Heart right ventricle (tissue), 16 donors: ENCODE results near the gene CPED1. TPM values are rescaled to one million over a fixed set of nuclear protein-coding genes. Genes with fewer than 3 reads are reported as not detected.
"Not testable (repeated sequence)": the region's sequence is repeated elsewhere in the genome, so short reads cannot be mapped to it uniquely, and the experiment has no call there.

Experiments
- ATAC-seq, 8 donors: fragments of 200-7000 bp; cut with Tn5 transposase; one replicate each; pipeline ENCODE4 v1.9.1; 2020; ENCODE audit warnings: mild to moderate bottlenecking in 8 of 8, moderate library complexity in 8 of 8, moderate number of reproducible peaks in 1 of 8
- DNase-seq, 2 donors: peaks; one replicate each; pipeline ENCODE4 v3.0.0-alpha.2; 2020
- H3K27ac ChIP-seq, 10 donors: fragments of 200-600 bp; sonication (generic) in 2 of 10; one replicate each; pipeline versions ENCODE4 v1.5.0 to v1.8.0; 2020 to 2022; ENCODE audit warnings: mild to moderate bottlenecking in 3 of 10
- H3K27me3 ChIP-seq, 7 donors: fragments of 200-600 bp; one replicate each; pipeline ENCODE4 v1.8.0; 2021 to 2022; ENCODE audit warnings: mild to moderate bottlenecking in 2 of 7
- H3K36me3 ChIP-seq, 9 donors: fragments of 200-600 bp; sonication (generic) in 1 of 9; one replicate each; pipeline versions ENCODE4 v1.5.0 to v1.8.0; 2020 to 2022; ENCODE audit warnings: mild to moderate bottlenecking in 2 of 9
- H3K4me1 ChIP-seq, 9 donors: fragments of 200-600 bp; sonication (generic) in 1 of 9; one replicate each; pipeline versions ENCODE4 v1.5.0 to v1.8.0; 2020 to 2022; ENCODE audit warnings: mild to moderate bottlenecking in 4 of 9
- H3K4me3 ChIP-seq, 10 donors: fragments of 200-600 bp; sonication (generic) in 2 of 10; one replicate each; pipeline versions ENCODE4 v1.5.0 to v1.8.0; 2020 to 2022; ENCODE audit warnings: mild to moderate bottlenecking in 7 of 10, moderate library complexity in 2 of 10
- H3K9me3 ChIP-seq, 11 donors: fragments of 200-600 bp in 10 of 11; sonication (generic) in 2 of 11; one replicate each; pipeline versions ENCODE4 v1.5.0 to v1.8.0; 2013 to 2022; ENCODE audit warnings: mild to moderate bottlenecking in 2 of 11, control low read depth in 1 of 11, moderate library complexity in 1 of 11
- WGBS, 2 donors: extraction: QIAGEN DNeasy Blood & Tissue Kit; methylation state at CpG; one replicate each; pipeline ENCODE4 v1.1.7; 2013; ENCODE audit warnings: inconsistent platforms in 1 of 2; 5-methylcytosine and 5-hydroxymethylcytosine counted together
- intact Hi-C, 10 donors: fragments of 100-400 bp; cut with DNase I; formaldehyde crosslinking; loops; one replicate each; pipeline versions ENCODE4 v1.11.1 to v1.14.2; 2022
- polyA plus RNA-seq, 2 donors: library from polyadenylated mRNA; stranded (reverse); fragments of 200-250 nt; gene quantifications; one replicate each; pipeline ENCODE4 v1.2.3, GENCODE V29; 2013
- total RNA-seq, 10 donors: library from RNA; stranded (reverse); fragmentation: NEBNext Ultra II Directional in 3 of 10; extraction: Animal tissue kit (Norgen Biotek cat#: 25700) in 3 of 10; gene quantifications; one replicate each; pipeline versions ENCODE4 v1.2.1 to v1.2.4, GENCODE V29; 2021 to 2023
- TF ChIP-seq, protein P1 (sequence below), 9 donors: fragments of 200-600 bp; sonication (generic) in 2 of 9; IDR thresholded peaks; one replicate each; pipeline versions ENCODE4 v1.5.0 to v1.8.0; 2021 to 2022; ENCODE audit warnings: antibody characterized with exemption in 9 of 9, mild to moderate bottlenecking in 5 of 9, moderate library complexity in 1 of 9
- donor health status: Arrhythmogenic right ventricular cardiomyopathy.
- donor health status: ischemic (EF 13 %, LVEDD 7.1; RV severe dilation, severe dysfunction).
- donor health status: healthy with polysubstance abuse.
- donor health status: DM: no; HTN: yes; CAD: no.
- donor health status: DM: no; HTN: no; CAD: no.
- donor health status: ischemic (EF 25% LVEDD 6.9; RV normal size, moderate dysfunction).
- donor health status: ischemic (EF 25% LVEDD 5.7; RV mildly dilated, moderate dysfunction).
- donor health status: healthy.
- donor health status: DM: yes; HTN: yes; CAD: no.
- donor health status: Ischemic cardiomyopathy.
- donor health status: ischemic (EF 35%, LVEDD 5.7; RV mildly dilated, moderate dysfunction).
- donor health status: nonischemic (EF 11% LVEDD 7.7; RV severe dilation, severe dysfunction).
- donor health status: DM: yes; HTN: yes; CAD: no.
- donor health status: PGD.
- donor health status: ischemic (EF 29% LVEDD 5.4; RV normal size, mild dysfunction).
- donor health status: nonischemic (EF 23%, LVEDD 6.1; RV moderate dilation, normal function).

CPED1 gene
- total and polyA plus RNA-seq, 12 donors, result 3.9 to 56.5 (median 31.2) TPM

DNA sequence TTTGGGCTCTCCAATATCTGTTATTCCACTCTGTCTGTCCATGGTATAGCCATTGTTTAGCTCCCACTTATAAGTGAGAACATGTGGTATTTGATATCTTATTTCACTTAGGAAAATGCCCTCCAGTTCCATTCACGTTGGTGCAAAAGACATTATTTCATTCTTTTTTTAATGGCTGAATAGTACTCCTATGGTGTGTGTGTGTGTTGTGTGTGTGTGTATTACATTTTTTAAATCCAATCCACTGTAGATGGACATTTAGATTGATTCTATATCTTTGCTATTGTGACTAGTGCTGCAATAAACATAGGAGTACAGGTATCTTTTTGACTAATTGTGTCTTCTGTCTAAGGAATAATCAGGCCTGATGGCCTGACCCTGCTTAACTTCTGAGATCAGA, 7.4 kb upstream of the CPED1 start:
- intact Hi-C loops, result loop anchor here in 1 of 10 donors (10.0 kb wide), 1 partner anchor 404 kb away; no protein-coding TSS in a partner anchor
- ATAC-seq, result no peak
- no peak overlapping the region for H3K4me3 ChIP-seq

DNA sequence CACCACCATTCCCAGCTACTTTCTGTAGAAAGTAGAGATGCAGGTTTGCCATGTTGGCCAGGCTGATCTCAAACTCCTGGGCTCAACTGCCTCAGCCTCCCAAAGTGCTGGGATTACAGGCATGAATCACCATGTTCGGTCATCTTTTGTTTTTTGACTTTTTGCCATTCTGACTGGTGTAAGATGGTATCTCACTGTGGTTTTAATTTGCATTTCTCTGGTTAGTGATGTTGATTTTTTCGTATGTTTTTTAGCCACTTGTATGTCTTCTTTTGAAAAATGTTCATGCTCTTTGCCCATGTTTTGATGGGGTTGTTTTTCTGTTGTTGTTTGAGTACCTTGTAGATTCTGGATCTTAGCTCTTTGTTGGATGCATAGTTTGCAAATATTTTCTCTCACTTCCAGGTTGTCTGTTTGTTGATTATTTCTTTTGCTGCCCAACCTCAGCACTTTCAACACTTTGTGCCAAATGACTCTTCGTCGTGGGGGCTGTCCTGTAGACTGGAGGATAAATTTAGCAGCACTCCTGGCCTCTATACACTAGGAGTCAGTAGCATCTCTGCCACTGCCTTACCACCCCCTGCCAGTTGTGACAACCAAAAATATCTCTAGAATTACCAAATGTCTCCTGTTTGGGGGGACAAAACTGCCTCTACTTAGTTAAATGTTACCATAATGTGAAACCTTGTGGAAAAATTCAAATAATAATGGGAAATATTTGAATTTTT, 6.5 kb upstream of the CPED1 start:
- Histone ChIP-seq H3K27me3 (no peaks in the 10 kb centered on the region), H3K4me3 (no peak overlapping the region), H3K36me3 (peaks cover 0 to 6% (median 0%) of the 10 kb centered on the region in 9 donors), H3K9me3 (no peaks in the 10 kb centered on the region), H3K4me1 (peaks cover 0 to 7% (median 0%) of the 10 kb centered on the region in 9 donors), H3K27ac (no peak overlapping the region)
- TF ChIP-seq, protein P1, sequence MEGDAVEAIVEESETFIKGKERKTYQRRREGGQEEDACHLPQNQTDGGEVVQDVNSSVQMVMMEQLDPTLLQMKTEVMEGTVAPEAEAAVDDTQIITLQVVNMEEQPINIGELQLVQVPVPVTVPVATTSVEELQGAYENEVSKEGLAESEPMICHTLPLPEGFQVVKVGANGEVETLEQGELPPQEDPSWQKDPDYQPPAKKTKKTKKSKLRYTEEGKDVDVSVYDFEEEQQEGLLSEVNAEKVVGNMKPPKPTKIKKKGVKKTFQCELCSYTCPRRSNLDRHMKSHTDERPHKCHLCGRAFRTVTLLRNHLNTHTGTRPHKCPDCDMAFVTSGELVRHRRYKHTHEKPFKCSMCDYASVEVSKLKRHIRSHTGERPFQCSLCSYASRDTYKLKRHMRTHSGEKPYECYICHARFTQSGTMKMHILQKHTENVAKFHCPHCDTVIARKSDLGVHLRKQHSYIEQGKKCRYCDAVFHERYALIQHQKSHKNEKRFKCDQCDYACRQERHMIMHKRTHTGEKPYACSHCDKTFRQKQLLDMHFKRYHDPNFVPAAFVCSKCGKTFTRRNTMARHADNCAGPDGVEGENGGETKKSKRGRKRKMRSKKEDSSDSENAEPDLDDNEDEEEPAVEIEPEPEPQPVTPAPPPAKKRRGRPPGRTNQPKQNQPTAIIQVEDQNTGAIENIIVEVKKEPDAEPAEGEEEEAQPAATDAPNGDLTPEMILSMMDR (IDR thresholded peaks at IDR 0.05), result no peak
- no peak for ATAC-seq
- WGBS, 2 donors, result 72 to 73% methylated on average over 4 of the region's 4 CpGs
- DNase-seq, result no peak
- intact Hi-C loops, result loop anchor here in 1 of 10 donors (10.0 kb wide), 1 partner anchor 403 kb away; no protein-coding TSS in a partner anchor

More for the DNA sequence above, 7.4 kb upstream of the CPED1 start:
- peaks cover 0 to 7% (median 0%) of the 10 kb centered on the region in 9 donors for H3K4me1 ChIP-seq
- H3K9me3 ChIP-seq, result no peaks in the 10 kb centered on the region
- H3K27ac ChIP-seq, result no peak overlapping the region
- no peak for DNase-seq
- peaks cover 0 to 15% (median 6%) of the 10 kb centered on the region in 9 donors for H3K36me3 ChIP-seq
- no peaks in the 10 kb centered on the region for H3K27me3 ChIP-seq
- TF ChIP-seq, protein P1 (IDR thresholded peaks at IDR 0.05), result no peak
- WGBS, 2 donors, result 80 to 87% methylated on average over 1 of the region's 1 CpG

DNA sequence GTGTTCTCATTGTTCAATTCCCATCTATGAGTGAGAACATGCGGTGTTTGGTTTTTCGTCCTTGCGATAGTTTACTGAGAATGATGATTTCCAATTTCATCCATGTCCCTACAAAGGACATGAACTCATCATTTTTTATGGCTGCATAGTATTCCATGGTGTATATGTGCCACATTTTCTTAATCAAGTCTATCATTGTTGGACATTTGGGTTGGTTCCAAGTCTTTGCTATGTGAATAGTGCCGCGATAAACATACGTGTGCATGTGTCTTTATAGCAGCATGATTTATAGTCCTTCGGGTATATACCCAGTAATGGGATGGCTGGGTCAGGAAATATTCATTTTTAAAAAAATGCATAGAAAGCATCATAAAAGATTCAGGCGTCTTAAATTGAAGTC, 4.9 kb upstream of the CPED1 start:
- not testable (repeated sequence) for DNase-seq, ATAC-seq, H3K4me3 ChIP-seq, H3K36me3 ChIP-seq, H3K27me3 ChIP-seq, H3K27ac ChIP-seq, H3K9me3 ChIP-seq
- intact Hi-C loops, result loop anchor here in 1 of 10 donors (10.0 kb wide), 1 partner anchor 401 kb away; no protein-coding TSS in a partner anchor
- WGBS, 2 donors, result 97 to 99% methylated on average over 5 of the region's 8 CpGs
- H3K4me1 ChIP-seq, result peaks cover 0 to 13% (median 5%) of the 10 kb centered on the region in 9 donors

DNA sequence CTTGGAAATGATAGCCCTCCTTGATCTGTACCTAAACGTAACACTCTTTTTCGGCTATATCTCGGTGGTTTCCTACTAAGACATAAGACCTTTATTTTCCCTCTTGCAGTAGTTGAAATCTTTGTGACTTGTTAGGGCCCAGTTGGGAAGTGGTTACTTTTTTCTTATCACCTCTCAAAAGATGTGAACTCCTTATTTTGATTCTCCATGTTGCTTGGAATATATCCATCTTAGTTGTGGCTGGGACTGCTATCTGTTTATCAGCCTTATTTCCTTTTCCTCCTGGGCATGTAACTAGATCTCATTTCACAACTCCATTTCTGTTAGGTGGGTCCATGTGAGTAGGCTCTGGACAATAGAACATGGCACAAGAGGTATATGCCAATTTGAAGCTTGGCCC, 4.1 kb upstream of the CPED1 start:
- no peak for DNase-seq
- intact Hi-C loops, result loop anchor here in 1 of 10 donors (10.0 kb wide), 1 partner anchor 400 kb away; no protein-coding TSS in a partner anchor
- WGBS, 2 donors, result 96 to 98% methylated on average over 3 of the region's 3 CpGs
- H3K27ac ChIP-seq, result peak overlapping the region in 2 of 10 donors; percentile 19 to 42
- no peak for ATAC-seq
- TF ChIP-seq, protein P1 (IDR thresholded peaks at IDR 0.05), result no peak
- H3K4me3 ChIP-seq, result no peak overlapping the region
- no peaks in the 10 kb centered on the region for H3K9me3 ChIP-seq
- H3K27me3 ChIP-seq, result peaks cover 0 to 7% (median 0%) of the 10 kb centered on the region in 7 donors
- H3K4me1 ChIP-seq, result peaks cover 0 to 13% (median 5%) of the 10 kb centered on the region in 9 donors
- H3K36me3 ChIP-seq, result no peaks in the 10 kb centered on the region
